Left forelimb (tissue), 1 donor: ENCODE data around the gene IL13RA2.

ENCODE experiments used
- DNase-seq: peaks from one replicate; pipeline ENCODE4 v3.0.0-alpha.2; 2018; ENCODE audit warnings: low spot score

IL13RA2 gene, protein sequence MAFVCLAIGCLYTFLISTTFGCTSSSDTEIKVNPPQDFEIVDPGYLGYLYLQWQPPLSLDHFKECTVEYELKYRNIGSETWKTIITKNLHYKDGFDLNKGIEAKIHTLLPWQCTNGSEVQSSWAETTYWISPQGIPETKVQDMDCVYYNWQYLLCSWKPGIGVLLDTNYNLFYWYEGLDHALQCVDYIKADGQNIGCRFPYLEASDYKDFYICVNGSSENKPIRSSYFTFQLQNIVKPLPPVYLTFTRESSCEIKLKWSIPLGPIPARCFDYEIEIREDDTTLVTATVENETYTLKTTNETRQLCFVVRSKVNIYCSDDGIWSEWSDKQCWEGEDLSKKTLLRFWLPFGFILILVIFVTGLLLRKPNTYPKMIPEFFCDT

DNA sequence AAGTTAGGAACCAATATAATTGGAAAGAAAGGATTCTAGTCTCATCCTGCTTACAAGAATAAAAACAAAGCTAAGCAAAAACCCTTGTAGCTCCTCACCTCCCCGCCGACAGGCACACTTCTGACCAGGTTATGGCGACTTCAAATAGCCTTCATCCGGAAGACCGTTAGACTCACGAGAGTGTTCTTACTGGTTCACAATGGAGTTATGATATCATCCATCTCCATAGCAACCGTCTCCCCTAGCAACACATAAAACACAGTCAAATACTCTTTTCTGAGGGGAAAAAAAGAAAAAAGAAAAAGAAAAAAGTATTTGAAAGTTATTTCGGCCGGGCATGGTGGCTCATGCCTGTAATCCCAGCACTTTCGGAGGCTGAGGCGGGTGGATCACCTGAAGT lies at the start of gene IL13RA2:
IL13RA2 (minus strand) TSS at position 162 of the 400 bp plus-strand sequence. CDS start 347 bp downstream, outside the sequence.
- DNase-seq: no peak

DNA sequence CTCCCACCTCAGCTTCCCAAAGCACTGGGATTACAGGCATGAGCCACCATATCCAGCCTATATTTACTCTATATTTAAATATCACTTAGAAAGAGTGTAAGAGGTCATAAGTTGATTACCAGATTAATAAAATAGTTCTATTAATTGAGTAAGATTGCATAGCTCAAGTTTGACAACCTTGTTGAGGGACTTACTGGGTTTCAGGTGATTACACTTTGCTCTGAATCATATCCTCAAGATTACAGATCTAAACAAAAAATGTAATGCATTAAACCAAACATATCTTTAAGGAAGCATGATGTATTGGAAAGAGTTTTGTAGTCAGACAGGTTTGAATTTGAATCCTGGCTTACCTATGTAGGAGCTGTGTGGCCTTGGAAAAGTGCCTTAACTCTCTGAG lies 47.9 kb upstream of the IL13RA2 start:
- DNase-seq: no peak

DNA sequence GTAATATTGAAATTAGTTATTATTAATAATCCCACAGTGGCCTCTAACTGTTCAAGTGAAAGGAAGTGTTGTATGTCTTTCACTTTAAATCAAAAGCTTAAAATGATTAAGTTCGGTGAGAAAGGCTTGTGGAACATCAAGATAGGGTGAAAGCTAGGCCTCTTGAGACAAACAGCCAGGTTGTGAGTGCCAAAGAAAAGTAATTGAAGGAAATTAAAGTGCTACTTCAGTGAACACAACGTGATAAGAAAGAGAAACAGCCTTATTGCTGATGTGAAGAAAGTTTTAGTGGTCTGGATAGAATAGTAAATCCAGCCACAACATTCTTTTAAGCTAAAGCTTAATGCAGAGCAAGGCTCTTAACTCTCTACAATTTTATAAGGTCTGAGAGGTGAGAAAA lies 42.6 kb upstream of the IL13RA2 start:
- DNase-seq: no peak

DNA sequence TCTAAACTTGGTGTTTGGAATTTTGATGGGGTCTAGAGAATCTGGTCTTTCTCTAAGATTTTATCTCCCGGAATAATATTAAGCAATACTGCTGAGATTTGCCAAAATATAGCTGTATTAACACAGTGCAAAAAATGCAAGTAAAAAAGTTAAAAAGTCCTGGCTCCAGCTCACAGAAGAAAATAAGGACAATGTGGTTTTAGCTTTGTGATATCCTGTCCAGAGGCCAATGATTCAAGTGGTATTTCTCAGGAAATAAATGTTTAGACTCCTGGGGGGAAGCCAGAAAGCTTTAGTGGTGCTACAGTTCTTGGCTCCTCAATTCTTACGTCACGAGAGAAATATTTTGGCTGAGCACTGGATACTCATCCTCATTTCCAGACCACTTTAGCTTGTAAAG lies 40.9 kb upstream of the IL13RA2 start:
- no peak for DNase-seq

DNA sequence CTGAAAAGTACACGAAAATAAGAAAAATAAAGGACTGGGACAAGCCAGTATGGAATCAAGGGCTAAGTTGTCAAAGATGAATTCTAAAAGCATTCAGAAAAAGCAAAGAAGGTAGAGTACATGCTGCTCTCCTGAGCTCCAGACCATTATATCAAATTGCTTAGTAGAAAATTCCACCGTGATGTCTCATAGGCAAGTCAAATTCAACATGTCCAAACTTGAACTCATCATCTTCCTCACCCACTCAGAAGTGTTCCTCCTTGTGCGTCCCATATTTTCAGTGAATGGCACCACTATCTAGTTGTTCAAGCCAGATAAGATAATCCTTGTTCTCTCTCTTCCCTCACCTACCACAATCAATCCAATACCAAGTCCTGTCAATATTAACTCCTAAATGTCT lies 37.5 kb upstream of the IL13RA2 start:
- DNase-seq: no peak

DNA sequence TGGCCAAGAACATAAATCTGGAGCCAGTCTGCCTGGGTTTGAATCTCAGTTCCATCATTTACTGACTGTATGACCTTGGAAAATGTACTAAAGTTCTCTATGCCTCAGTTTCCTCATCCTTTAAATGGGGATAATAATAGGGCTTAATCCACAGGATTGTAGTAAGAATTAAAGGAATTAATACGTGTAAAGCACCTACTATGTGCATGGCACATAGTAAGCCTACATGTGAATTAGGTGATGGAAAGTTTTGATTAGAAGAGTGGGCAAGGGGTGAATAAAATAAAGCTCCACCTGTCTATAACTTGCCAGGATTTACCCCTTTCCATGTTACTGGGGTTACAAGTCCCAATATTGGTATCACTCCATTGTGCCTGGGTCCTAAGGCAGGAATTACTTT lies 35.8 kb upstream of the IL13RA2 start:
- DNase-seq: no peak

DNA sequence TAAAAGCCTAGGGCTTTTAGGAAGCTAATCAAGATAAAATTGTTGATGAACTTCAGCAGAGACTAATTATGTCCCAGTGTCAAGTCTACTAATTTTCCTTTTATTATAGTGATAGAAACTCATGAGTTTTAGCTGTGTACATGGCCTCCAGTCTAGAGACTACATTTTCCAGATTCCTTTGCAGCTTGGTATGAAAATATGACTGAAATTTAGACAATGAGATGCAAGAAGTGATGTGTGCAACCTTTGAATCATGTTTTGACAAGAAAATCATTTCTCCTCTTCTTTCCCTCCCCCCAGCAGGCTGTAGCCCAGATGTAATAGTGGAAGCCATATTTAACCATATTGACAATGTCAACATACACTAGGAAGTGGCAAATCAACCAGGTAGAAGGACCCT lies 30.3 kb upstream of the IL13RA2 start:
- DNase-seq: no peak

DNA sequence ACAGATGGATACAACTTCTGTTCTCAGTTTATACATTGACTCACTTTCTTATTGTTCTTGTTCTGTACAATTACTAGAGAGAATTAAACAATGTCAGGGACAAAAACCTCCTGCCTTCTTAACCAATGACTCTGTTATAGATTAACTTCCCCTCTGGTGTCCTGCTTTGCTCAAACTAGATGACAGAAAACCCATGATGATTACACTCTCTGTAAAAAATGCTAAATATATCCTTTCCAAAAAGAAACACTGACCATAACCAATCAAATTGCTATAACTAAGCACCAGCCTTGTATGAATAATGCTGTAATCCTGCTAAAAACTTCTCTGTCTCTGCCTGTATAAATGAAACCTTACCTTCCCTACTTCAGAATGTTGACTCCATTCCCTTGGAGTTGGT lies 29.8 kb upstream of the IL13RA2 start:
- no peak for DNase-seq

DNA sequence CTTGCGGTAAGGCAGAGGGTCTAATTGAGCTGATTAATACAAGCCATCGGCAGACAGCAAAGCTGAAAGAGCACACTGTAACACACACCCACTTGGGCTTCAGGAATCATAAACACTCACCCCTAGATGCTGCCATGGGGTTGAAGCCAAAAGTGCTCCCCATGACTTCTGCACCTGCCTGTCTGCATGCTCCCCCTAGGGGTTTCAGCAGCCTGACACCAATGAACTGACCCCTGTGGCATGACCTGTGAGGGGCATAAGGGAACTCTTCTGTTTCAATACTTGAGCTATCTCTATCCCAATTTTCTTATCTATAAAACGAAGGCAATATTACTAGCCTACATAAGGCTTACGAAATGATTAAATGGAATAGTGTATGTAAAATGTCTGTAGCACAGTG lies 23.0 kb upstream of the IL13RA2 start:
- DNase-seq: no peak

DNA sequence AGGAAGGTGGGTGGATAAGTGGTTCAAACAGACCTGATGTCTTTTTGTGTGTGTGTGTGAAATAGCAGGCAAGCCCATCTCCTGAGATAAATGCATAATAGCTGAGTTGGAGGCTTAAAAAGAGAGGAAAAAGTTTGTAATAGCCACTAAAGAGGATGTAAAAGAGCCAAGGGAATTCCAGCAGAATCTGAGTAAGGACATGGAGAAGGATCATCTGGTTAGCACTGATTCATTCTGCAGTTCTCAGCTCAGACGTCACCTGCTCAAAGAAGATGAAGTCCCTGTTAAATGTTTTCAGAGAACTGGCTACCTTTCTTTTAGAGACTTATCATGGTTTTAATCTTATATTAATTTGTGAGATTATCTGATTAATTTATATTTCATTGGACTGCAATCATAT lies 21.0 kb upstream of the IL13RA2 start:
- no peak for DNase-seq

DNA sequence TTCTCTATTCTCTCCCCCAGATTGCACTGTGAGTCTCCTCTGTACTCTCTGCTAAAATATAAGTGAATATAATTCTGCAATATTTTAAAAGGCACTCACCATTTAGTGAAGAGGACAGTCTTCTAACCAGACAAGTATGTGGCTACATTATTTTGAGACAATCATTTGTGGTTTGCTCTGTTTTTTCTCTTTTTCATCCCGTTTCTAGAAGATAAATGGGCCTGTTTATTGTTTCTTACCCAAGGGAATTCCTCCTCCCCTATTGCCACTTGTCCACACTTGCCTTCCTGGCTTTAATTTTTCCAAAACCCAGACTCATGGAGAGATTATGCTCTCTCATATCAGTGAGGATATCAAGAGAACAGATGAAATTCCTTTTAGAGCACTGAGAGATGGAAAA lies 18.6 kb upstream of the IL13RA2 start:
- DNase-seq: no peak

DNA sequence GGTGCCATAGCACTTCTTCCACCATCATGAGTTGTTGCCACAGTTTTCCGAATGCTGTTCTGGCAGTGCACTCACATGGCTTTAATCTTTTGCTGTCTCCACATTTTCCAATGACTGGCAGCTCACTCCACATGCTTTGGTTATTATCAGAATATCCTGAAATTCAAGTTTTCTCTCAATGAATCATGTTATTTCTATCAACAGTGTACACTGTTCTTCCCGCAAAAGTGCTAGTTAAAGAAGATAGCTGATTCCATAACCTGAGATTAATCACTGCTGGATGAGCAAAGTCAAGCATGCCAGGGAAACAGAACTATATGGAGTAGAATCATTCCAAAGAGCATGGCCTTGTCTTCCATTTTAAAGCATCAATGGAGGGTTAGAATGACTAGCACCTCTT lies 14.6 kb upstream of the IL13RA2 start:
- no peak for DNase-seq

DNA sequence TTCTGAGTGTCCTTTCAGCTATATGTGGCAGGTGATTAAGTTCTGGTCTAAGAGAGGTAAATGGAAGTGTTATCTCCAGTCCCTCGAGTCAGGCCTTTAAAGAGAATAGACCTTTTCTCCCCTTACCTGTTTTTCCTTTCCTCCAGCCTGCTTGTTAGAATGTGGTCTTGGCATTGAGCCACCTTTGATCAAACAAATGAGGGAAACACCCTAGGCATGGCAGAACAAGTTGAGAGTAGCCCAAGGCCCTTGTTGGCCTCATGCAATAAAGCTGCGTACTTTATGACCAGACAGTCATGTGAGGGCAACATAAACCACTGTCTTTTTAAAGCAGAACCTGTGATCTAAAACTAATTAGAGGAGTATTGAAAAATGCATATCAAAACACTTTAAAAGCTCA lies 13.2 kb upstream of the IL13RA2 start:
- DNase-seq: no peak

DNA sequence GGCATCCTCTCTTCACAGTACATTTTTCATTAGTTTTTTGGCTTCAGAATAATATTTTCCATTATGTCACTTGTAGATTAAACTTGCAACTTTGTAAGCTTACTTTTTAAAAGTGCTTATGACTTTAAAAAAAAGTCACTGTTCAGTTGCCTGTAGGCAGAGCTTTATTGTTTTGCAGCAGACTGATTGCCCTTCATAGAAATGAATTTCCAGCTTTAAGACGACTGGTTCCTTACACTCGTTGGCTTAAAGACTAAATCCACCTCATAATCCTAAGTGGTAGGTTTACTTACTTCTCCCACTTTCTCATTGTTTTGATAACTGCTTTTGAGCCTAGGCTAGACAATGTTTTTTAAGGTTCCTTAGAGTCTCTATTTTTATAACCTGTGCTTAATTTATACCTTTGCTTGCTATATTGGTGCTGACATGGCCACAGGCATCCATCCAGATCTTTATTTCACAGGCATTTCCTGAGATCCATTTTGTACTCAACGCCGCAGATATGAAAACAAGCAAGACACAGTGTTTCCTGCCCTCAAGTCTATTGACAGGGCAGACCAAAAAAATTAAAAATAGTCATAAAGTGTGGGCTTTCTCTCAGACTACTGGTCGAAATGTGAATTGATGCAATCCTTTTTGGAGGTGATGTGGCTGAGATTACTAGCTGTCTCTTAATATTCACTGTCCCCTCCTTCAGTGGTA lies 12.6 kb upstream of the IL13RA2 start:
- DNase-seq: no peak

DNA sequence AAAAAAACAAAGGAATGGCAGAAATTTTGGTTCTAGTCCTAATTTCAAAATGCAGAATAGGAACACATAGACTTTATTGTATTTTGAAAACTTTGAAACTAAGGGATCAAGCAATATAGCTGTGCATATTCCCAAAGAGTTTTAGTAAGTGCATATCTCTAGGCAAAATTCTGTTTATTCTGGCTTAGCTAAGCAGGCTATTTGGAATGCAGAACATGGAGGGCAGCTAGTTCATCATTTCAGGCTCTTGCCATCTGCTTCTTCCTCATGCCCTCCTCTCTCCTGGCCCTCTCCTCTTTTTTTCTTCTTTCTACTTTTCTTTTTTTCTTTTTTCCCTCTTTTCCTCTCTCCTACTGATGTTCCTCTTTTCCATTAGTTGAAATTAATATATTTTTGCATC lies 12.0 kb upstream of the IL13RA2 start:
- no peak for DNase-seq

DNA sequence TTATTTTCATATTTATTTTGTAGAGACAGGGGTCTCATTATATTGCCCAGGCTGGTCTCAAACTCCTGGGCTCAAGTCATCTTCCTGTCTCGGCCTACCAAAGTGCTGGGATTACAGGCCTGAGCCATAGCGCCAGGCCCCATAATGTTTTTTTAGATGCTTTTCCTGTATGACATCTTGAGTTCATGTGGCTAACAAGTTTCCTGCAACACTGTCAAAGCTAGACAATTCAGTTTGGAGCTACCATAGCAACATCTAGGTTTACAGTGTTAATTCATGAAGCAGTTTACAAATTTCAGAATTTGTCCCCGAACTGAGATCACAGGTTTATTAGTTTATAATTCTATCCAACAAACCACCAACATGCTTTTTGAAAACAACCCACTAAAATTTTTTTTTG lies 6.4 kb upstream of the IL13RA2 start:
- no peak for DNase-seq

DNA sequence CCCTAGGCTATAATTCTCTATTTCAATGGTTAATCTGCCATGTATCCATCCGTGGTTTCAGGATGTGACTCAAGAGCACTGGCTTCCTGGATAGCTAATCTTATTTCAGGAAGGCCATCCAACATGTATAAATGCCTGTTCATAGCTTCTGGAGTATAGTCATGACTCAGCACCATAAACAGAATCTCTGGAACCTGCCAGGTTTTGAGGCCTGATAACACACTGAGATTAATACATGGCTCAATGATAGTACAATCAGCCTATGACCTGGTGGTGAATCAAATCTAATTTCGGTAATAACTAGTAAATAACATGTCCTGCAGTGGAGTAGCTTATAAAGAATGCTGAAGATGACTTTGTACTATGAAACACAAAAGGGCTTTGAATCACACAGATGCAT lies 5.7 kb upstream of the IL13RA2 start:
- no peak for DNase-seq

DNA sequence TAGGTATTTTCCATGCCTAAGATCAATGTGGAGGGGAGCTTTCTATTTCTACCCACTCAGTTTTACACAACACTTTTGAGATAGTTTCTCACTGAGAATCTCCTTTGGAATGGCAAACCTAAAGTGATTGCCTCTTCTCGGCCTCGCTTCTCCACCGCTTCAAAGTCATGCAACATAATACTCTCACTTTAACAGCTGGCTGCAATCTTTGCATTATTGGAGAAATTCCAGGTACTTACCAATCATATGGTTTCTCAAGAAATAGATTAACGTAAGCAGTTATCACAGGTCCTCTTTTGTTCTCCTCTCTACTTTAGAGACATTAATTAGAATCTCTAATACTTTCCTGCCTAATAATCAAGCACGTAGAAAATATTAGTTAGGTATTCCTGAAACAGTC lies 3.7 kb upstream of the IL13RA2 start:
- DNase-seq: no peak

DNA sequence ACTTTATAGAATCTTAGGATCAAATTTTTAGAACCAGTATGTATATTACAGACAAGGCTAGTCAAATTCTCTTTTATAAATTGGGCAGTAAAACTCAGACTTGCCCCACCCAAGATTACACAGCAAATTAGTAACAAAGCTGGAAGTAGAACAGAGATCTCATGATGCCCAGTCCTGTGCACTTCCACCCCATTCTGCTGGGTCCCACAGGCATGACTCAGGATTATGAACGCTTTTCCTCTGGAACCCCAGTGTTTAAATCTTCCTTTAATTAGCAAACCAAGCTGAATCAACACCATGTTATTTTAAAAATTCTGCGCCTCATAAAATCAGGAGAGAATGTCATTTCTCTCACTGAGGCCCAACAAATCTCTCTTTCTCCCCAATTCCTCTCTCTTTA lies 1.5 kb upstream of the IL13RA2 start:
- DNase-seq: no peak

DNA sequence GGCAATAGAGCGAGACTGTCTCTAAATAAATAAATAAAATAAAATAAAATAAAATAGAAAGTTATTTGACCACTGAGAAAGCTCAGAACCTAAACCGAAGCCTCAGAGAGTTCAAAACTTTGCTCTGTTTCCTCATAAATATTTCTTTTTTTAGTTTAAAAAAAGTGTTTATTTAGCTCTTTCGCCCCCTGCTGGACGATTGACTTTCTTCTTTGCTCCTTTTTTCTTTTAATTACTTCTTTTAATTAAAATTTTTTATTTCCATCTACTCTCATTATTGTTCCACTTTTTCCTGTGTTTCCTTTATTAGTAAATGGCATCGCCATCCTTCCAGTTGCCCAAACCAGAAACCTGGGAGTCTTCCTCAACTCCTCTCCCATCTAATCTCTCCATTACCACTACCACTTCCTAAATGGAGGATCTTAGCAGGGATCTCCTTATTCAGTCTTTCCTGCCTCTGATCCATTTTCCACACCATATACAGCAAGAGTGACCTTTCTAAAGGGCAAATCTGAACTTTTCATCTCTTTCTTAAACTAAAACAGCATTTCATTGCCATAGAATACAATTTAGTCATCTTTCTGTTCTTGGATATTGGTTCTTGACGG lies 728 bp upstream of the IL13RA2 start:
- no peak for DNase-seq

DNA sequence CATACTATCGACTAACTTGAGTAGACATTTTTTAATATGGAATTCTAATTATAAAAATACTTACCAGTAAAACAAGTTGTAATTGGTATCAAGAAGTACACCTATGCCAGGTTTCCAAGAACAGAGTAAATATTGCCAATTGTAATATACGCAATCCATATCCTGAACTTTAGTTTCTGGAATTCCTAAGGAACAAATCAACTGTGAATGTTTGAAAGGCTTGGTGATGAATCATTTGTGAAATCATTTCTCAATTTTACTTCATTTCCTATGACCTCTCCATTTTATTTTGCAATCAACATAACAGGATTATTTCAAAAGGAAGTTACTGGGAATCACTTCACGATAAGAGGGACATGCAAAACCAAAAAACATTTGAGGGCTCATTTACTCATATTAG lies 3.7 kb downstream of the IL13RA2 start:
- DNase-seq: no peak

DNA sequence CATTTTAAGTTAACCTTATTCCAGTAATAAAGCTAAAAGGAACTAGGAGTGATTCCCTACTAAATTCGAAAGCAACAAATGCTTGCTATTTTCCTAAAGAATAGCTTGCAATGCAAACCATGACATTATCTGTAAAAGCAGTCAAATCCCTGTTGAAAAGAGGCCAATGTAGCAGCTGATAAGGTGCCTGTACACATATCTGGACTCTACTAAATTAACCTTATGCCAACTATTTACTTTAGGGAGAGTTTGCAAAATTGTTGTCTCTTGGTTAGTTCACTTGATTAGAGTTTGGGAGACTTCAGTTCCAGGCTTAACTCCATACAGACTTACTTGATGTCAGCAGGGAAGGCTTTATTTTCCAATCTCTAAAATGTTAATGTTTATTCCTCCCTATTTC lies 6.0 kb downstream of the IL13RA2 start:
- DNase-seq: no peak

DNA sequence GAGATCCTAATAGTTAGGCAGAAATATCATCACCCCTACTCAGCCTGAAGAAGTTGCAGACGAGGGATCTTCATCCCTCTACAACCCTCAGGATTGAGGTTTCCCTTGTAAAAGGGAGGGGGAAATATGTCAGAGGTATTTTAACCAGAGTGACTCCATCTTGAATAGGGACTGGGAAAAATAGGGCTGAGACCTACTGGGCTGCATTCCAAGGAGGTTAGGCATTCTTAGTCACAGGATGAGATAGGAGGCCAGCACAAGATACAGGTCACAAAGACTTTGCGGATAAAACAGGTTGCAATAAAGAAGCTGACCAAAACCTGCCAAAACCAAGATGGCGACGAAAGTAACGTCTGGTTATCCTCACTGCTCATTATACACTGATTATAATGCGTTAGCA lies 17.5 kb downstream of the IL13RA2 start:
- no peak for DNase-seq
